ENCODE measurements around the gene PITPNM3.
"Not testable (repeated sequence)": the region's sequence is repeated elsewhere in the genome, so short reads cannot be mapped to it uniquely, and the experiment has no call there.

- TF ChIP-seq, protein P1, sequence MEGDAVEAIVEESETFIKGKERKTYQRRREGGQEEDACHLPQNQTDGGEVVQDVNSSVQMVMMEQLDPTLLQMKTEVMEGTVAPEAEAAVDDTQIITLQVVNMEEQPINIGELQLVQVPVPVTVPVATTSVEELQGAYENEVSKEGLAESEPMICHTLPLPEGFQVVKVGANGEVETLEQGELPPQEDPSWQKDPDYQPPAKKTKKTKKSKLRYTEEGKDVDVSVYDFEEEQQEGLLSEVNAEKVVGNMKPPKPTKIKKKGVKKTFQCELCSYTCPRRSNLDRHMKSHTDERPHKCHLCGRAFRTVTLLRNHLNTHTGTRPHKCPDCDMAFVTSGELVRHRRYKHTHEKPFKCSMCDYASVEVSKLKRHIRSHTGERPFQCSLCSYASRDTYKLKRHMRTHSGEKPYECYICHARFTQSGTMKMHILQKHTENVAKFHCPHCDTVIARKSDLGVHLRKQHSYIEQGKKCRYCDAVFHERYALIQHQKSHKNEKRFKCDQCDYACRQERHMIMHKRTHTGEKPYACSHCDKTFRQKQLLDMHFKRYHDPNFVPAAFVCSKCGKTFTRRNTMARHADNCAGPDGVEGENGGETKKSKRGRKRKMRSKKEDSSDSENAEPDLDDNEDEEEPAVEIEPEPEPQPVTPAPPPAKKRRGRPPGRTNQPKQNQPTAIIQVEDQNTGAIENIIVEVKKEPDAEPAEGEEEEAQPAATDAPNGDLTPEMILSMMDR (conservative IDR thresholded peaks at IDR 0.05 in 1 of 2, IDR thresholded peaks at IDR 0.05 in 1 of 2; ENCODE audit: extremely low read depth in 1 of 2, insufficient read depth in 1 of 2, low read depth in 1 of 2, low read length in 2 of 2): not testable (repeated sequence)
- TF ChIP-seq EZH2 (IDR thresholded peaks at IDR 0.05; ENCODE audit: borderline replicate concordance, low read length): not testable (repeated sequence)
Observed at GRCh38 chr17:6482796-6483195, 73.6 kb downstream of the PITPNM3 start.
